AG04450 (cell line): Measurements from ENCODE around the gene RPTOR. TPM values are rescaled to one million over a fixed set of nuclear protein-coding genes. Genes with fewer than 3 reads are reported as not detected.
A peak's percentile ranks its signal among the peaks of the same experiment; 100 is the strongest.

Experiments
- CTCF ChIA-PET: fragments of 300-600, 350-600 bp; formaldehyde crosslinking; extraction: SDS; loops from one replicate; lab custom pipeline; 2022; ENCODE audit warnings: antibody characterized with exemption, inconsistent platforms; lab: Charles Lee
- POLR2A ChIA-PET: fragments of 350-600 bp; formaldehyde crosslinking; extraction: SDS; loops from one replicate; lab custom pipeline; 2021; ENCODE audit warnings: antibody characterized with exemption, inconsistent platforms; lab: Yijun Ruan, JAX
- DNase-seq: peaks from one replicate; pipeline ENCODE4 v3.0.0-alpha.2; 2011; ENCODE audit warnings: low read depth, low spot score
- H3K27ac ChIP-seq: one replicate; pipeline ENCODE4 v1.5.1; 2012; ENCODE audit warnings: low read depth, low read length, control low read depth
- H3K27me3 ChIP-seq: one replicate; pipeline ENCODE4 v1.6.0; 2012; ENCODE audit warnings: low read length; ENCODE audit not compliant: control insufficient read depth, insufficient read depth
- H3K4me3 ChIP-seq: 2 replicates; pipeline ENCODE4 v1.5.1; 2011; ENCODE audit warnings: mild to moderate bottlenecking, low read depth, low read length, control low read depth
- H3K9me3 ChIP-seq: 2 replicates; pipeline ENCODE4 v1.5.1; 2012; ENCODE audit warnings: low read length; ENCODE audit not compliant: control insufficient read depth, insufficient read depth
- polyA plus RNA-seq: library from polyadenylated mRNA; depleted of rRNA; stranded (reverse); fragments of >200 nt; gene quantifications from 2 replicates; pipeline ENCODE4 v1.2.3, GENCODE V29; 2011
- TF ChIP-seq, protein P1 (sequence below): IDR thresholded peaks from 2 replicates; pipeline ENCODE4 v1.5.1; 2011; ENCODE audit warnings: low read depth, low read length, control low read depth, inconsistent platforms

RPTOR gene
- polyA plus RNA-seq, 1 experiment: 6.2 TPM

GRCh38 chr17:80805032-80805751, 260.6 kb downstream of the RPTOR start:
- H3K27ac ChIP-seq: peak overlapping the region; percentile 39
- ChIA-PET POLR2A (no interaction called here), CTCF (no interaction called here)
- TF ChIP-seq, protein P1, sequence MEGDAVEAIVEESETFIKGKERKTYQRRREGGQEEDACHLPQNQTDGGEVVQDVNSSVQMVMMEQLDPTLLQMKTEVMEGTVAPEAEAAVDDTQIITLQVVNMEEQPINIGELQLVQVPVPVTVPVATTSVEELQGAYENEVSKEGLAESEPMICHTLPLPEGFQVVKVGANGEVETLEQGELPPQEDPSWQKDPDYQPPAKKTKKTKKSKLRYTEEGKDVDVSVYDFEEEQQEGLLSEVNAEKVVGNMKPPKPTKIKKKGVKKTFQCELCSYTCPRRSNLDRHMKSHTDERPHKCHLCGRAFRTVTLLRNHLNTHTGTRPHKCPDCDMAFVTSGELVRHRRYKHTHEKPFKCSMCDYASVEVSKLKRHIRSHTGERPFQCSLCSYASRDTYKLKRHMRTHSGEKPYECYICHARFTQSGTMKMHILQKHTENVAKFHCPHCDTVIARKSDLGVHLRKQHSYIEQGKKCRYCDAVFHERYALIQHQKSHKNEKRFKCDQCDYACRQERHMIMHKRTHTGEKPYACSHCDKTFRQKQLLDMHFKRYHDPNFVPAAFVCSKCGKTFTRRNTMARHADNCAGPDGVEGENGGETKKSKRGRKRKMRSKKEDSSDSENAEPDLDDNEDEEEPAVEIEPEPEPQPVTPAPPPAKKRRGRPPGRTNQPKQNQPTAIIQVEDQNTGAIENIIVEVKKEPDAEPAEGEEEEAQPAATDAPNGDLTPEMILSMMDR: no peak
- H3K9me3 ChIP-seq: peaks cover 9% of the 10 kb centered on the region
- no peaks in the 10 kb centered on the region for H3K27me3 ChIP-seq
- DNase-seq: no peak
- no peak overlapping the region for H3K4me3 ChIP-seq

GRCh38 chr17:80807014-80807413, 262.4 kb downstream of the RPTOR start:
- ChIA-PET CTCF (no interaction called here), POLR2A (no interaction called here)
- Histone ChIP-seq H3K4me3 (no peak overlapping the region), H3K27ac (no peak overlapping the region), H3K27me3 (no peaks in the 10 kb centered on the region), H3K9me3 (peaks cover 9% of the 10 kb centered on the region)
- TF ChIP-seq, protein P1: no peak
- no peak for DNase-seq

DNA sequence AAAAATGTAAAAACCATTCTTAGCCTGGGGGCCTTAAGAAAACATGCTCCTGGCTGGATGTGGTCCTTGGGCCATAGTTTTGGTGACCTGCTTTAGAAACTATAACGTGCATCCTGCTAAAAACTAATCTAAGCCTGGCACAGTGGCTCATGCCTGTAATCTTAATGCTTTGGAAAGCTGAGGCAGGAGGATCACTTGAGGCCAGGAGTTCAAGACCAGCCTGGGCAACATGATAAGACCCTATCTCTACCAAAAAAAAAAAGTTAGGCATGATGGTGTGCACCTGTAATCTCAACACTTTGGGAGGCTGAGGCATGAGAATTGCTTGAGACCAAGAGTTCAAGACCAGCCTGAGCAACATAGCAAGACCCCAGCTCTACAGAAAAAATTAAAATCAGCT, 263.2 kb downstream of the RPTOR start:
- POLR2A ChIA-PET: no interaction called here
- no peaks in the 10 kb centered on the region for H3K27me3 ChIP-seq
- TF ChIP-seq, protein P1: no peak
- no peak overlapping the region for H3K4me3 ChIP-seq
- CTCF ChIA-PET: no interaction called here
- DNase-seq: no peak
- no peak overlapping the region for H3K27ac ChIP-seq
- H3K9me3 ChIP-seq: peaks cover 9% of the 10 kb centered on the region

GRCh38 chr17:80811181-80812105, 266.8 kb downstream of the RPTOR start:
- Histone ChIP-seq H3K27me3 (no peaks in the 10 kb centered on the region), H3K4me3 (no peak overlapping the region), H3K27ac (no peak overlapping the region), H3K9me3 (peaks cover 9% of the 10 kb centered on the region)
- POLR2A ChIA-PET: no interaction called here
- CTCF ChIA-PET: no interaction called here
- TF ChIP-seq, protein P1: no peak
- no peak for DNase-seq
